K562 (cell line): ENCODE data around the gene VAPB. TPM values are rescaled to one million over a fixed set of nuclear protein-coding genes. Genes with fewer than 3 reads are reported as not detected.

Experiments used
- BHLHE40 ChIP-seq: IDR thresholded peaks from 2 replicates; pipeline ENCODE4 v1.6.1; 2011; ENCODE audit warnings: low read length, improper control_type of control experiment
- CSDE1 ChIP-seq, 2 experiments: fragments of 450-650 bp; IDR thresholded peaks; 2 replicates each; pipeline ENCODE4 v1.6.1; 2016; ENCODE audit warnings: mild to moderate bottlenecking in 1 of 2
- ETS1 ChIP-seq: conservative IDR thresholded peaks from 2 replicates; pipeline ENCODE4 v1.6.1; 2011; ENCODE audit warnings: low read depth, mild to moderate bottlenecking, low read length; ENCODE audit not compliant: control insufficient read depth
- FOS ChIP-seq: IDR thresholded peaks from 3 replicates; pipeline ENCODE4 v1.6.1; 2011; ENCODE audit not compliant: insufficient read length; ENCODE audit errors: extremely low read depth
- MTA2 ChIP-seq: fragments of 450-650 bp; IDR thresholded peaks from 2 replicates; pipeline ENCODE4 v1.6.1; 2016; ENCODE audit warnings: low read depth
- ZBTB49 ChIP-seq: sonication (generic); formaldehyde crosslinking; IDR thresholded peaks from 2 replicates; pipeline ENCODE4 v1.8.0; 2022; ENCODE audit warnings: missing genetic modification reagents, mild to moderate bottlenecking, borderline replicate concordance
- polyA plus RNA-seq, 8 experiments: library from polyadenylated mRNA; depleted of rRNA in 4 of 8; stranded (reverse) in 5 of 8; unstranded in 3 of 8; fragments of >200 nt; fragmentation: Nextera tagmentation in 2 of 8; fragmentation: Illumina TruSeq in 1 of 8; extraction: Ambion mirVana in 2 of 8; extraction: Trizol in 1 of 8; gene quantifications; 2 replicates each; pipeline versions ENCODE4 v1.2.1 to v1.2.3, GENCODE V29; 2011 to 2014; ENCODE audit warnings: inconsistent platforms in 1 of 8, missing spikeins in 1 of 8
- total RNA-seq, 7 experiments: library from RNA; depleted of rRNA in 6 of 7; stranded (reverse); fragments of >200 nt in 6 of 7; fragmentation: Illumina TruSeq in 2 of 7; extraction: Trizol in 2 of 7; gene quantifications; 2 replicates each; pipeline versions ENCODE4 v1.2.1 to v1.2.3, GENCODE V29; 2011 to 2021; ENCODE audit warnings: low replicate concordance in 1 of 7
- TF ChIP-seq, protein P1 (sequence below): fragments of 150-350 bp; IDR thresholded peaks from 2 replicates; pipeline ENCODE4 v1.6.1; 2014; ENCODE audit warnings: low read depth, mild to moderate bottlenecking, low read length, borderline replicate concordance
- TF ChIP-seq, protein P2 (sequence below): fragments of 450-650 bp; IDR thresholded peaks from 2 replicates; pipeline ENCODE4 v1.6.1; 2016; ENCODE audit warnings: low read depth, mild to moderate bottlenecking, moderate library complexity

The VAPB gene
- total and polyA plus RNA-seq, 9 of the 15 experiments (the other 6 are each of a cell fraction or from before 2014, with no cell fraction given): 3.4 to 51.0 (median 27.9) TPM

GRCh38 chr20:58497076-58497641 lies 108.1 kb downstream of the VAPB start (continued):
- no peak for TF ChIP-seq ETS1
- no peak for TF ChIP-seq BHLHE40
- TF ChIP-seq, protein P1, sequence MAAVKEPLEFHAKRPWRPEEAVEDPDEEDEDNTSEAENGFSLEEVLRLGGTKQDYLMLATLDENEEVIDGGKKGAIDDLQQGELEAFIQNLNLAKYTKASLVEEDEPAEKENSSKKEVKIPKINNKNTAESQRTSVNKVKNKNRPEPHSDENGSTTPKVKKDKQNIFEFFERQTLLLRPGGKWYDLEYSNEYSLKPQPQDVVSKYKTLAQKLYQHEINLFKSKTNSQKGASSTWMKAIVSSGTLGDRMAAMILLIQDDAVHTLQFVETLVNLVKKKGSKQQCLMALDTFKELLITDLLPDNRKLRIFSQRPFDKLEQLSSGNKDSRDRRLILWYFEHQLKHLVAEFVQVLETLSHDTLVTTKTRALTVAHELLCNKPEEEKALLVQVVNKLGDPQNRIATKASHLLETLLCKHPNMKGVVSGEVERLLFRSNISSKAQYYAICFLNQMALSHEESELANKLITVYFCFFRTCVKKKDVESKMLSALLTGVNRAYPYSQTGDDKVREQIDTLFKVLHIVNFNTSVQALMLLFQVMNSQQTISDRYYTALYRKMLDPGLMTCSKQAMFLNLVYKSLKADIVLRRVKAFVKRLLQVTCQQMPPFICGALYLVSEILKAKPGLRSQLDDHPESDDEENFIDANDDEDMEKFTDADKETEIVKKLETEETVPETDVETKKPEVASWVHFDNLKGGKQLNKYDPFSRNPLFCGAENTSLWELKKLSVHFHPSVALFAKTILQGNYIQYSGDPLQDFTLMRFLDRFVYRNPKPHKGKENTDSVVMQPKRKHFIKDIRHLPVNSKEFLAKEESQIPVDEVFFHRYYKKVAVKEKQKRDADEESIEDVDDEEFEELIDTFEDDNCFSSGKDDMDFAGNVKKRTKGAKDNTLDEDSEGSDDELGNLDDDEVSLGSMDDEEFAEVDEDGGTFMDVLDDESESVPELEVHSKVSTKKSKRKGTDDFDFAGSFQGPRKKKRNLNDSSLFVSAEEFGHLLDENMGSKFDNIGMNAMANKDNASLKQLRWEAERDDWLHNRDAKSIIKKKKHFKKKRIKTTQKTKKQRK: no peak
- TF ChIP-seq MTA2: no peak
- no peak for TF ChIP-seq CSDE1 (IDR thresholded peaks at IDR 0.05)
- no peak for TF ChIP-seq ZBTB49 (CRISPR knock-in tag)
- TF ChIP-seq, protein P2, sequence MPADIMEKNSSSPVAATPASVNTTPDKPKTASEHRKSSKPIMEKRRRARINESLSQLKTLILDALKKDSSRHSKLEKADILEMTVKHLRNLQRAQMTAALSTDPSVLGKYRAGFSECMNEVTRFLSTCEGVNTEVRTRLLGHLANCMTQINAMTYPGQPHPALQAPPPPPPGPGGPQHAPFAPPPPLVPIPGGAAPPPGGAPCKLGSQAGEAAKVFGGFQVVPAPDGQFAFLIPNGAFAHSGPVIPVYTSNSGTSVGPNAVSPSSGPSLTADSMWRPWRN: no peak
- no peak for TF ChIP-seq FOS
